Regular cardiac myocyte (primary cell): Measurements from ENCODE around the gene CRB1. TPM values are rescaled to one million over a fixed set of nuclear protein-coding genes. Genes with fewer than 3 reads are reported as not detected.

Experiments
- total RNA-seq: library from RNA; depleted of rRNA; stranded (reverse); fragments of >200 nt; gene quantifications from 2 replicates; pipeline ENCODE4 v1.2.3, GENCODE V29; 2014

The CRB1 gene
- total RNA-seq = under 0.01 TPM in 2 replicates

DNA sequence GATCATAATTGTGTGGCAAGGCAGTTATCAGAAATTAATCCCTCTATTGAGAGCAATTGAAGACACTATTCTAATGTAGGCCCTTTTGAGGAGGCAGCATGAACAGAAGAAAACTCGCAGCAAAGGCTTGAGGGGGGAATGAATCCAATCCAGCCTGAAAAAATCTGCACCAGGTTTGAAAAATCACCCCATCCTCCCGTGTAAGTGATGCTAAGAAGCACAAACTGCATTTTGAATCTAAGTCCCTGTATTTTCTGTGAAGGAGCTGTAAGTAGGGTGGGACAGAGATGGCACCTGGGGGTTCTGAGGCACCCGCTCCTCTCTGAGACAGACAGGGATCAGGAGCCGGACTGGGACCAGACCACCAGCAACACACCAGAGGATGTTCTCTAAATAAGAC, at the start of gene CRB1:
Gene CRB1 (plus strand): TSS at position 241 of the 400 bp plus-strand sequence. CDS start 161 bp downstream, outside the sequence.

Other genes starting within 250 kb of the CRB1 start
- gene F13B, start 201.0 kb upstream of the CRB1 start, total RNA-seq = under 0.01 TPM in 1 of 2 replicates, not detected in the other
- 4.8 and 37.6 TPM in 2 replicates for gene ASPM, start 121.6 kb upstream of the CRB1 start, total RNA-seq
- 14.6 and 22.0 TPM in 2 replicates for gene ZBTB41, start 67.0 kb upstream of the CRB1 start, total RNA-seq